Activated naive CD4-positive, alpha-beta T cell treated with anti-CD3 and anti-CD28 coated beads for 36 hours (primary cell): ENCODE measurements around the gene HOXA3. TPM values are rescaled to one million over a fixed set of nuclear protein-coding genes. Genes with fewer than 3 reads are reported as not detected.

Experiments used
- CTCF ChIA-PET: fragments of 350-600 bp; sonication (Branson Sonifier 250); formaldehyde crosslinking; loops from one replicate; lab custom pipeline; 2021; ENCODE audit warnings: antibody characterized with exemption; lab: Charles Lee
- DNase-seq: peaks from one replicate; pipeline ENCODE4 v3.0.0-alpha.2; 2020
- H3K27ac Mint-ChIP-seq: one replicate; pipeline ENCODE4 v1.8.0; 2021; ENCODE audit warnings: mild to moderate bottlenecking, mixed read lengths
- H3K27me3 Mint-ChIP-seq: one replicate; pipeline ENCODE4 v1.8.0; 2021; ENCODE audit warnings: low read depth, mixed read lengths
- H3K36me3 Mint-ChIP-seq: one replicate; pipeline ENCODE4 v1.8.0; 2021; ENCODE audit warnings: low read depth, mixed read lengths
- H3K4me1 Mint-ChIP-seq: one replicate; pipeline ENCODE4 v1.8.0; 2021; ENCODE audit warnings: low read depth, mixed read lengths
- H3K4me3 Mint-ChIP-seq: one replicate; pipeline ENCODE4 v1.8.0; 2021; ENCODE audit warnings: mild to moderate bottlenecking, moderate library complexity, mixed read lengths
- H3K9me3 Mint-ChIP-seq: one replicate; pipeline ENCODE4 v1.8.0; 2021; ENCODE audit warnings: mixed read lengths
- intact Hi-C: fragments of 100-400 bp; cut with micrococcal nuclease; formaldehyde crosslinking; loops from one replicate; pipeline ENCODE4 v1.15.1; 2023
- total RNA-seq, 2 experiments: library from RNA; stranded (reverse); gene quantifications; one replicate each; pipeline ENCODE4 v1.2.3, GENCODE V29; 2021

HOXA3 gene
- not detected for total RNA-seq

- Mint-ChIP-seq H3K27me3 (peaks cover 85% of the 10 kb centered on the region), H3K4me3 (peak within 1 kb of the TSS; percentile 64), H3K9me3 (no peaks in the 10 kb centered on the region), H3K36me3 (no peaks in the 10 kb centered on the region), H3K4me1 (peaks cover 43% of the 10 kb centered on the region), H3K27ac (no peak within 1 kb of the TSS)
- CTCF ChIA-PET: interaction anchor here (1.1 to 3.4 kb wide), 4 partner anchors 9 to 297 kb away, joined by 3 to 16 read pairs (median 4); no protein-coding TSS in a partner anchor
- DNase-seq: no peak
- intact Hi-C loops: loop anchor here (1.0 to 10.0 kb wide), 6 partner anchors 16 to 1290 kb away; partner anchors contain the start of genes EVX1, HOXA11 and SNX10
Observed at GRCh38 chr7:27151931-27152815, at the start of gene HOXA3. TSS of gene HOXA3 (minus strand) at chr7:27152583. CDS start at chr7:27110640, 41,943 bp downstream.

DNA sequence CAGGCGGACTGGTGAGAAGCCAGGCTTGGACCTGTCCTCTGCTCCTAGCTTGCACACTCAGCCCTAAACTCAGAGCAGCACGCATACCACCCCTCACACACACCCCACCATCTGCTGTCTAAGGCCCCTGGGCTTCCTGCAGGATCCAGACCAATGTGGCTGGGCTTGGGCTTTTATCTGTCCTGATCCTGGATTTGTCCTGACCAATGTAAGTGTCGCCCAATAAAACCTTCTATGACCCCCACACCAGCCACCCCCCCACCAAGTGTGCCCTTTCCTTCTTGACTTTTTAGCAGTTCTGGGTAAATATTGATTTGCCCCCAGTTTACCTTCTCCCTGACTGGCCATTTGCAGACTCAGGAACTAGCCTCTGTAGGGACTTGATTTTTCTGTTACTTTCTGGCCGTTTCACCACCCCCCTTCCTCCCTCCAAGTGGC lies 49.2 kb upstream of the HOXA3 start:
- H3K36me3 Mint-ChIP-seq: no peaks in the 10 kb centered on the region
- no peak overlapping the region for H3K4me3 Mint-ChIP-seq
- H3K27ac Mint-ChIP-seq: no peak overlapping the region
- H3K27me3 Mint-ChIP-seq: peaks cover 83% of the 10 kb centered on the region
- CTCF ChIA-PET: no interaction called here
- DNase-seq: no peak
- intact Hi-C loops: loop anchor here (5.0 kb wide), 1 partner anchor 34 kb away; the partner anchor contains the start of gene HOXA9
- peaks cover 46% of the 10 kb centered on the region for H3K4me1 Mint-ChIP-seq
- H3K9me3 Mint-ChIP-seq: no peaks in the 10 kb centered on the region

DNA sequence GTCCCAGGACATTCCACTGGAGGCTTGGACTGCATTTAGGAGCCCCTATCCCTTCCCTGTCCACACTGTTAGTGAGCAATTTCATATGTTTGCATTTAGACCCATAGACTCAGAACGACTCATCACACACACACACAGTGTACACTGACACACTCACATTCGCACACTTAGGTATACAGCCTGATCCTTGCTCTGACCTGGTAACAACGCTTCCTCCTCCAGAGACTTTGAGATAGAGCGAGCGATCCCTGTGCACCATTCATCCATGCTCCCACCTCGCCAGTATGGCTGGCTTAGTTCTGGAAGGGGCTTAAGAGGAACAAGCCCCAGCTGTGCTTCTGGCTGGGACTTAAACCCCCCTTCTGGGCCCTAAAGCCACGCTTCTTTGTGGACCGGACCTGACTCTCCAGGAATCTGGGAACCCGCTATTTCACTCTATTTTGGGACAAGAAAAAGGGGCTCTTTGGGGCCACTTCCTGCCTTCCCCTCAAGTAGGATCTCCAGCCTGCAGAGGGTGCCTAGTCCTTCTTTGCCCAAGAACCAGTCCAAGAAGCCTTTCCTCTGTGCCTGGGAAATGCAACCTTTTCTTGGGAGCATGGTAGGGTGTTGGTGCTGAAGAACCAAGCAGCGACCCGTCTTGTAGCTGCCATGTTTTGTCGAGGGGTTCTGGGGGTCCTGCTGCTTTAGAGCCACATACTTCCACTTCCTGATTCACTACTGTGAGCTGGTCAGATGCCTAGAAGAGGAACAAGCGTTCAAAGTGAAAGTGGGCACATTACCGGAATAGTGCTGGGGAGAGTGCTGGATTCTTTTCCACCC lies 48.6 kb upstream of the HOXA3 start:
- Mint-ChIP-seq H3K27me3 (peaks cover 81% of the 10 kb centered on the region), H3K27ac (no peak overlapping the region), H3K9me3 (no peaks in the 10 kb centered on the region), H3K36me3 (no peaks in the 10 kb centered on the region), H3K4me3 (peak overlapping the region; percentile 57), H3K4me1 (peaks cover 44% of the 10 kb centered on the region)
- CTCF ChIA-PET: interaction anchor here (1.0 to 1.7 kb wide), 2 partner anchors 14 to 584 kb away, joined by 3 read pairs; no protein-coding TSS in a partner anchor
- intact Hi-C loops: loop anchor here (5.0 kb wide), 1 partner anchor 34 kb away; the partner anchor contains the start of gene HOXA9
- DNase-seq: no peak

GRCh38 chr7:27199849-27200760 lies 47.7 kb upstream of the HOXA3 start, which contains the start of gene HOXA13:
TSS of gene HOXA13 (minus strand) at chr7:27200091. CDS start at chr7:27200077, 14 bp downstream.
- CTCF ChIA-PET: interaction anchor here (1.0 to 1.7 kb wide), 3 partner anchors 13 to 585 kb away, joined by 3 read pairs; no protein-coding TSS in a partner anchor
- H3K27ac Mint-ChIP-seq: no peak within 1 kb of the TSS

GRCh38 chr7:27198871-27199801 lies 46.8 kb upstream of the HOXA3 start:
- no peak for DNase-seq
- Mint-ChIP-seq H3K36me3 (no peaks in the 10 kb centered on the region), H3K27me3 (peaks cover 78% of the 10 kb centered on the region), H3K4me1 (peaks cover 34% of the 10 kb centered on the region), H3K9me3 (no peaks in the 10 kb centered on the region), H3K4me3 (peak overlapping the region; percentile 58), H3K27ac (no peak overlapping the region)
- CTCF ChIA-PET: interaction anchor here (0.6 to 1.7 kb wide), 6 partner anchors 12 to 723 kb away, joined by 3 read pairs; no protein-coding TSS in a partner anchor
- intact Hi-C loops: no loop called here

More at GRCh38 chr7:27199849-27200760, 47.7 kb upstream of the HOXA3 start, which contains the start of gene HOXA13:
- Mint-ChIP-seq H3K4me3 (peak within 1 kb of the TSS; percentile 70), H3K4me1 (peaks cover 38% of the 10 kb centered on the region), H3K36me3 (no peaks in the 10 kb centered on the region), H3K27me3 (peaks cover 79% of the 10 kb centered on the region), H3K9me3 (no peaks in the 10 kb centered on the region)
- intact Hi-C loops: loop anchor here (5.0 kb wide), 1 partner anchor 33 kb away; the partner anchor contains the start of gene HOXA9
- no peak for DNase-seq

GRCh38 chr7:27198138-27198841 lies 45.9 kb upstream of the HOXA3 start:
- no peak for DNase-seq
- Mint-ChIP-seq H3K9me3 (no peaks in the 10 kb centered on the region), H3K27me3 (peaks cover 80% of the 10 kb centered on the region), H3K4me3 (no peak overlapping the region), H3K27ac (no peak overlapping the region), H3K4me1 (peaks cover 39% of the 10 kb centered on the region), H3K36me3 (no peaks in the 10 kb centered on the region)
- CTCF ChIA-PET: interaction anchor here (0.6 to 1.4 kb wide), 5 partner anchors 12 to 203 kb away, joined by 3 read pairs; no protein-coding TSS in a partner anchor
- intact Hi-C loops: no loop called here

DNA sequence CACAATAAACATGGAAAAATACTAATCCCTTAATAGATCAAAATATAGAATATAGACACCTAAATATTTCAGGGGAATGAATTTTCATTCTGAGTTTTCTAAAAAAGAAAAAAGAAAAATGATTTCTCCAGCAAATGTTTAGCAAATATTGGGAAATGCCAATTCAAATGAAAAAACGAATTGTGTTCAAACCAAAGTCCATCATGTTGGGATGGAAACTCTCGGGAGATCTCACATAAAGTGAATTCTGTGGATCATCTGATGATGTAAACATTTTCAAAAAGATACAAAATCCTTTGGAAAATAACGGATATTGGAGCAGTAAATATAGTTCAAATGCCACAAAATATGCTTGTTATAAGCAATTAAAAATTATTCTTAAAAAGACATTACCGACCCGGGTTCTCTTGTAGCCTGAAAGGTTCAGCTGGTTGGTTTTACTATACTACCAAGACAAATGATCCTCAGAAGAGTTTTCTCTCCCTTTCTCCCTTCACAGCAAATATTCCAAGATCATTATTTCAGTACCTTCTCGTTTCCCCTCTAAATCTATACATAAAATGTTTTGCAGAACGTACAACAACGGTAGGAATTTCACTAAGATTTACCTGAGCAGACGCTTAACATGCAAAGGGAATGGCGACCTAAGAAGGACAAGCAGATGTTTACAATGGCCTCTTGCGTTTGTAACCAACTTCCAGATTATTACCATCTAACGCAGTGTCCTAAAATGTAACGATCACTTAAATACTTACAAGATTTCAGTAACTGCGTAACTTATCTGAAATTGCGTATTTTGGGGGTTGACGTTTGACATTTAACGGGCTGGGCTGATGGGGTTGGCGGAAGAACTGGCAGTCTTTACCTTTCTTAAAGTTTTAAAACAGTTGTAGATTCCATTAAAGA lies 45.0 kb upstream of the HOXA3 start:
- peaks cover 76% of the 10 kb centered on the region for H3K27me3 Mint-ChIP-seq
- H3K9me3 Mint-ChIP-seq: no peaks in the 10 kb centered on the region
- no peak for DNase-seq
- peaks cover 38% of the 10 kb centered on the region for H3K4me1 Mint-ChIP-seq
- H3K27ac Mint-ChIP-seq: no peak overlapping the region
- CTCF ChIA-PET: interaction anchor here (1.0 to 1.1 kb wide), 2 partner anchors 11 to 26 kb away, joined by 3 read pairs; no protein-coding TSS in a partner anchor
- intact Hi-C loops: loop anchor here (2.0 kb wide), 3 partner anchors 465 to 587 kb away; partner anchors contain the start of gene HIBADH
- H3K36me3 Mint-ChIP-seq: no peaks in the 10 kb centered on the region
- no peak overlapping the region for H3K4me3 Mint-ChIP-seq

GRCh38 chr7:27196287-27196767 lies 43.9 kb upstream of the HOXA3 start:
- Mint-ChIP-seq H3K4me3 (no peak overlapping the region), H3K27ac (no peak overlapping the region), H3K9me3 (no peaks in the 10 kb centered on the region), H3K4me1 (peaks cover 31% of the 10 kb centered on the region), H3K36me3 (no peaks in the 10 kb centered on the region), H3K27me3 (peaks cover 76% of the 10 kb centered on the region)
- CTCF ChIA-PET: interaction anchor here (0.6 to 2.1 kb wide), 35 partner anchors 8 to 898 kb away, joined by 3 to 14 read pairs (median 4); partner anchors contain the start of genes EVX1 and HOXA11
- intact Hi-C loops: loop anchor here (1.0 to 2.0 kb wide), 8 partner anchors 380 to 900 kb away; partner anchors contain the start of gene HIBADH
- peak; percentile 92 for DNase-seq
